NCI-H2227 (cell line): ENCODE results near the gene C20orf96.
"Not testable (repeated sequence)": the region's sequence is repeated elsewhere in the genome, so short reads cannot be mapped to it uniquely, and the experiment has no call there.

Source experiments
- DNase-seq: peaks from one replicate; lab custom pipeline; 2025; ENCODE audit not compliant: unreplicated experiment; lab: John Stamatoyannopoulos, UW

The C20orf96 gene, protein sequence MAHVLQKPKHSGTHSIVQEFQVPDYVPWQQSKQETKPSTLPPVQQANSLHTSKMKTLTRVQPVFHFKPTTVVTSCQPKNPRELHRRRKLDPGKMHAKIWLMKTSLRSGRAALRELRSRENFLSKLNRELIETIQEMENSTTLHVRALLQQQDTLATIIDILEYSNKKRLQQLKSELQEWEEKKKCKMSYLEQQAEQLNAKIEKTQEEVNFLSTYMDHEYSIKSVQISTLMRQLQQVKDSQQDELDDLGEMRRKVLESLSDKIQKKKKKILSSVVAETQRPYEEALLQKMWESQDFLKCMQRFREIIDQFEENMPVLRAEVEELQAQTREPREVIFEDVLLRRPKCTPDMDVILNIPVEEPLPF

DNA sequence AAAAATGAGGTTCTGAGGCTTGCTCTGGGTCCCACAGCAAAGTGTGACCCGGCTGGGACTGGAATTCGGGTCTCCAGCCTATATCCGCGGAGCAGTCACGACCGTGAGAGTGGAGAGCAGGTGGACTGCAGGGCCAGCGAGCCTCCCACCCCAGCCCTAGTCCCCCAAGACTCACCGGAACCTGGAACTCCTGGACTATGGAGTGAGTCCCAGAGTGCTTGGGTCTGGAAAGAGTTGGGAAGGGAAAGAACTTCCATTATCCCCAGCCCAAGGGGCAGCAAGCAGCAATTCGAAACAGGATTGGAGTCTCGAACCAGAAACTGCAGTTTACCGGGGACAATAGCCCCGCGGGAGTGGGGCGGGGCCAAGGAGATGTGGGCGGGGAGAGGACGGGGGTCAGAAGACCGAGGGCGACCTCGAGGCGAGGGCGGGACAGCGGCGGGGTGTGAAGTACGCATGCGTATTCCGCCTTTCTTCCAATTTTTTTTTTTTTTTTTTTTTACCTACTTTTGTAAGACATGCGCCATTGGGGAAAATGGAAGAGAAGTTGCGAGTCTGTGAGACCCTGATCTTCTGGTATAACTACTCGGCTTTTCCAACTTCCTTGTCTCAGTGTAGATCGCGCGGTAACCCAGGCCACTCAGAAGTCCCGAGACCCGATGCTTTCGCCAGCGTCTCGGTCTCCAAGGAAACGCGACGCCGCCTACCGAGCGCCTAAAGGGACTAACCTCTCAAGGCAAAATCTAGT, at the start of gene C20orf96:
Gene C20orf96, minus strand, starts transcription at position 667 of the 748 bp plus-strand sequence. Its CDS starts 140 bp downstream, at position 527.
- peak; percentile 94 for DNase-seq

DNA sequence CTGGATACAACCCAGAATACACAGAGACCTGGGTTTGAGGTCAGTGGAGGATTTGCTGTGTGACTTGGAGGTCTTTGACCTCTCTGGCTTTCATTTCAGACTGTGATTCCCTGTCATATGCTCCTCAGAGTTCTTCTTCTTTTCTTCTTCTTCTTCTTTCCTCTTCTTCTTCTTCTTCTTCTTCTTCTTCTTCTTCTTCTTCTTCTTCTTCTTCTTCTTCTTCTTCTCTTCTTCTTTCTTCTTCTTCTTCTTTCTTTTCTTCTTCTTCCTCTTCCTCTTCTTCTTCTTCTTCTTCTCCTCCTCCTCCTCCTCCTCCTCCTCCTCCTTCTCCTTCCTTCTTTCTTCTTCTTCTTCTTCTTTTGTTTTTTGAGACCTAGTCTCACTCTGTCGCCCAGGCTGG, 45.5 kb upstream of the C20orf96 start:
- not testable (repeated sequence) for DNase-seq

DNA sequence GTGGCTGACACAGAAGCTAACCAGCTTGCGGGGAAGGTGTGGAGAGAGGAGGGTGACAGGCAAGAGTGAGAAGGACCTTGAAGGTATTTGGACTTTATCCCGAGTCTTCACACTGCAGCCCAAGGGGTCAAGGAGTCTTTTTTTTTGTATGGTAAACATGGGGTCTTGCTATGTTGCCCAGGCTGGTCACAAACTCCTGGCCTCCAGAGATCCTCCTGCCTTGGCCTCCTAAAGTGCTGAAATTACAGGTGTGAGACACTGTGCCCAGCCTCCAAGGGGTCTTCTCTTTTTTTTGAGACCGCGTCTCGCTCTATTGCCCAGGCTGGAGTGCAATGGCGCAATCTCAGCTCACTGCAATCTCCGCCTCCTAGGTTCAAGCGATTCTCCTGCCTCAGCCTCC, 44.0 kb upstream of the C20orf96 start:
- DNase-seq, result no peak

DNA sequence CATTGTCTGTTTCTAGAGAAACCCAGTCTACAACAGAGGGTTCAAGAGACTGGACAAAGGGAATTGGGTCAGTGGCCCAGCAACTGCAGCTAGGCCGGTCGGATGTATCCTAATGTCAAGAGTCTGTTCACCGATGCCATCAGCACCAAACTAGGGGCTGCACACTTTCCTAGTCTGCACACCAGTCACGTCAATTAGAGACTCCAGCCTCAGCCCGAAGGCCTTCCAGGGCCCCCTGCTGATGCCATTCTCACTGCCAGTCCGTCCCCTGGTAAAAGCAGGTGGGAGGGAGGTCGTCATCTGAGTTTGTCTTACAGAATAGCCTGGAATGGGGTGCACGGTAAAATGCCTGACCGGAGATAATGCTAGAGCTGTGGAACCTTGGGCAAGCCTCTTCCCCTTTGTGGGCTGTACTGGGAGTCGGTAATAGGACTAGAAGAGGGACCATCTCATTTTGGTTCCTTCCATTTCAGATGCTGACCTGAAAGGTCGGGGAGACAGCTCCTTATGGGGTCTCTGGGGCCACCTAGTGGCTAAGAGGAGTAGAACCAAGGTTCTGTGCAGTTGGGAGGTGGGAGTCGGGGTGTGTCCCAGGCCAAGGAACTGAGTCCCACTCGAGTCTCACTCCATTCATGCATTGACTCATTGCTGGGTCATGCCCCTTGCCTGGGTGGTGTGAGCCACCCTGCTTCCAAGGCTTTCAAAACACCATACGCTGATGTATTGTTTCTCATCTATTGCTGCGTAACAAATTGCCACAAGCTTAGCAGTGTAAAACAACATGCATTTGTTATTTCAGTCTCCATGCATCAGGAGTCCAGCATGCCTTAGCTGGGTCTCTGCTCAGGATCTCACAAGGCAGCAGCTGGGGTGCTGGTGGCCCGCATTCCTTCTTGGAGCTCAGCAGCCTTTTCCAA, 39.9 kb upstream of the C20orf96 start:
- peak; percentile 82 for DNase-seq

DNA sequence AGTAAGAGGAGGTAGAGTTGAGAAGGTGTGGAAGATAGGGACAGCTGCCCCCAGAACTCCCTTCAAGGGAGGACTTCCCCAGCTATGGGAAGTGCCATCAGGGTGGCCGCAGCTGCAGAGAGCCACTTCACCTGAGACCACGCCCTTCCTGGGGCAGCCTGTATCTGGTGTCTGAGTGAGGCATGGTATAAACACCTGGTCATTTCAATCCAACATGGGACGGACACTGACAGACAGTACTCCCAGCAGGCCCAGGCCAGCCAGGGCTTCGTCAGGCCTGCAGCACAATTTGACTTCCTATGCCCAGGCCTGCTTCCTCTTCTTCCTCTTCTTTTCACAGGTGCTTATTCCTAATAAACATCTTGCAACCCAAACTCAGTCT, 39.3 kb upstream of the C20orf96 start:
- no peak for DNase-seq

DNA sequence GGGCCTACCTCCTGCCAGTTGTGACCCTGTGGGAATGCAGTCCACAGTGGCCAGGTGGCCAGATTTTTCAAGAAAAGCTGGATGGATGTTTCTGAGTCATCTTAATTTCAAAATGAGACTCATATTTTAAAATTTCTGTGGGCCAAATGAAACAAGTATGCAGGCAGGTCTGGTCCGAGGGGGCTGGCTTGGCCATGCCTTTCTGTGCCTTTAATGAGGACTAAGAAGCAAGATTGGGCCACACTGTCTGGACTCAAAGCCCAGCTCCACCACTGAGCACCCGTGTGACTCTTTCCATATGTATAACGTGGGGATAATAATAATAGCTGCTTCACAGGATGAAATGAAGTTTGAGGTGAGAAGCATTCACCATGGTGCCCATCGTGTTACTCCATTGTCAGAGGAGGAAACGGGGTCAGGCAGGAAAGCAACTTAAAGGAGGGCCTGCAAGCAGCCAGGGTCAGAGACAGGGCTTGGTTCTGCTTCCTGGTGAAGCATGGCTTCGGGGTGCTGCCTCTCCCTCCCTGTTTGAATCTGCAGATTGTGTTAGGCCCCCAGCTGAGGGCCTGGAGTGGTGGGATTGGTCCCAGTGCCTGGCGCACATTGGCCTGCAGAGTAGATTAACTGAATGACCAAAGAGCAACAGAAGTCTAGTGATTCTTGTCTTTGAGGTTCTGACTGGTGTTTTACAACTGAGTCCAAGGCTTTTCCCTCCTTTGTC, 38.6 kb upstream of the C20orf96 start:
- DNase-seq, result no peak

DNA sequence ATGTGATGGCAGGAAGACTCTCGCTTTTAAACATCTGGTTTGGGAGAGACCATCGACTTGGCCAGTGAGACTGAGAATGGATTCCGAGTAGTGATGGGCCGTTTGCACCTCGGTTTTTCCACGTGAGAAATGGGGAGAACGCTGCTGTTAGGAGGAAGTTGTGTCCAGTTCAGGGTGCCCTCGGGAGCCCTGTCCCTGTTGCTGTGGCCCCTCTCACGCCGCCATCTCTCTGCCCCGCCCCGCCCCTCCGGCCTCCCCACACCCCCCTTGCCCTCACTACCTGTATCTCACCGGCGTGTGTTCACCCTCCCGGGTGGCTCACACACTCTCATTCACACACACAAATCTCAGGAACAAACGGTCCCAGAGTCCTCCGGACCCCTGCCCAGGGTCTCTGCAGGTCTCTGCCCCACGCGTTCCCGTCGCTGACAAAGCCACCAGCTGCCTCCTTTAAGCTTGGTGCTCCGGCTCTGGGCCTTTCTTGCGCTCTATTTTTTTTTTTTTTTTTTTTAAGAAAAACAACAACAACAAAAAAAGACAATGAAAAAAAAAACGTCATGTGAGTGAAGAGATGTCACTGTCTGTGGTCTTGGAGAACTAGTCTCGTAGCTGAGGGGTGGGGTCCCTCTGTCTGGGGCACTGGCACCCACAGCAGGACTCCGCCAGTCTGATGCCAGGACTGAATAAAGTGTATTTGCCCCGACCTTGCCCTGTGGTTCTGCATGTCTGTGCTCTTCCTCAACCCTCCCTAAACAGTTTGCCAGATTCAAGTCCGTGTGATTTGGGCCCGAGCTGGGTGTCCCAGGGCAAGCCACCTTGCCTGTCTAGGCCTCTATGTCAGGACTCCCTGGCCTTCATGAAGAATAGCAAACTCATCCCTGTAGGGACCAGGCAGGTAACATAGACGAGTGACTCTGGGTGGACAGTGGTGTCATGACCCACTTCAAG, 37.8 kb upstream of the C20orf96 start:
- DNase-seq, result peak; percentile 32

DNA sequence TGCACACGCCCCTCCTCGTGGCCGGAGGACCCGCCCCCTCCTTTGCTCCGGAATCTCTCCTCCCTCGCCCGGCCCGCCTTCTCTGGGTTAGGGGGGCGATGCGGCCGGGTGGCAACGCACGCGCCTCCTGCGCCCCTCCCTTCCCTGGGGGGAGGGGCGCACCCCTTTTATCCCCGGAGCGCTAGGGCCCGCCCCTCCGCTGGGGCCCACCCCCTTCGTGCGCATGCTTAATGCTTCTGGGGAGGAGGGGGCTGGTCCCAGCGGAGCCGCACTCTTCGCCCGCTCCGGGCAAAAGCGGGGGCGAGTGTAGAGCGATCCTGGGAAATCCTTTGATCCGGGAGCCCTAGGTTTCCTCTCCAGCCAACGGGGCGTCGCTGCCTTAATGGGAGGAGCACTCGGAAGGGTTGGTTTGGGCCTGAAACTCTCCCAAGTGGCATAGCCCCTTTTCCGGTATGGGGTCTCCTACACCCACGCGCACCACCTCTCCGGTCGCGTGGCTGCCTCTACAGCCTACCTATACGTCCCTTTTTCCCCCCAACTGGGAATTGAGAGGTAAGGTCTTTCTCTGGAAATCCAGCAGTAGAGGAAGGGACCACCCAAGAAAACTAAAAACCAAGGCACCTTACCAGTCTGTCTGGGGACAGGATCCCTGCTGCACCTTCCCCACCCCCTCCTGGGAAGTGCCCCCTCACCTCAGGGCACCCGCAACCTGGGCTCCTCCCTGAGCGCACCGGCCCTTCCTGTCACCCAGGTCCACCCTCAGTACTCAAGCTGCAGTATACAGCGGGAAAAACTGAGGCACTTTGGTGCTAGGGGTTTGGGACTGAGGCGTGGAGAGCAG, 36.9 kb upstream of the C20orf96 start:
- DNase-seq, result peak; percentile 98

DNA sequence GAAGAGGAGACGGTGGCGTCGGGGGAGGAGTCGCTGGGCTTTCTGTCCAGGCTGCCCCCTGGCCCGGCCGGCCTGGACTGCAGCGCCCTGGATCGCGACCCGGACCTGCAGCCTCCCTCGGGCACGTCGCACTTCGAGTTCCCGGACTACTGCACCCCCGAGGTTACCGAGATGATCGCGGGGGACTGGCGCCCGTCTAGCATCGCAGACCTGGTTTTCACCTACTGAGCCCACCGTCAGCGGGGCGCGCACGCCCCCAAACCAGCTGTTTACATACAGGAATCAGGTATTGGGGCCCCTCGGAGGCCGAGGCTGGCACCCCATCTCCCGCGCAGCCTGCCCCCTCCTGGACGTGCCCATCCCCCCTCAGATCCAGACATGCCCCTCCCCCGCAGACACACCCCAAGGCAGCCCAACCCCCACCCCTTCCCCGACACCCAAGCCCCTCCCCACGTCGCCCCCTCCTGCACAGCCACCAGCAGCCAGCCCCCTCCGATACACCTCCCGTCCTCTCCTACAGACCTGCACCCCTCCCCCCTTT, 36.2 kb upstream of the C20orf96 start:
- no peak for DNase-seq

DNA sequence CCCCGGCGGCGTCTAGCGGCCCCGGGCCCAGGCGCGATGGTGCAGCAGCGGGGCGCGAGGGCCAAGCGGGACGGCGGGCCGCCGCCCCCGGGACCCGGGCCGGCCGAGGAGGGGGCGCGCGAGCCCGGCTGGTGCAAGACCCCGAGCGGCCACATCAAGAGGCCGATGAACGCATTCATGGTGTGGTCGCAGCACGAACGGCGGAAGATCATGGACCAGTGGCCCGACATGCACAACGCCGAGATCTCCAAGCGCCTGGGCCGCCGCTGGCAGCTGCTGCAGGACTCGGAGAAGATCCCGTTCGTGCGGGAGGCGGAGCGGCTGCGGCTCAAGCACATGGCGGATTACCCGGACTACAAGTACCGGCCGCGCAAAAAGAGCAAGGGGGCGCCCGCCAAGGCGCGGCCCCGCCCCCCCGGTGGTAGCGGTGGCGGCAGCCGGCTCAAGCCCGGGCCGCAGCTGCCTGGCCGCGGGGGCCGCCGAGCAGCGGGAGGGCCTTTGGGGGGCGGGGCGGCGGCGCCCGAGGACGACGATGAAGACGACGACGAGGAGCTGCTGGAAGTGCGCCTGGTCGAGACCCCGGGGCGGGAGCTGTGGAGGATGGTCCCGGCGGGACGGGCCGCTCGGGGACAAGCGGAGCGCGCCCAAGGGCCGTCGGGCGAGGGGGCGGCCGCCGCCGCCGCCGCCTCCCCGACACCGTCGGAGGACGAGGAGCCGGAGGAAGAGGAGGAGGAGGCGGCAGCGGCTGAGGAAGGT, 35.5 kb upstream of the C20orf96 start:
- DNase-seq, result peak; percentile 80

DNA sequence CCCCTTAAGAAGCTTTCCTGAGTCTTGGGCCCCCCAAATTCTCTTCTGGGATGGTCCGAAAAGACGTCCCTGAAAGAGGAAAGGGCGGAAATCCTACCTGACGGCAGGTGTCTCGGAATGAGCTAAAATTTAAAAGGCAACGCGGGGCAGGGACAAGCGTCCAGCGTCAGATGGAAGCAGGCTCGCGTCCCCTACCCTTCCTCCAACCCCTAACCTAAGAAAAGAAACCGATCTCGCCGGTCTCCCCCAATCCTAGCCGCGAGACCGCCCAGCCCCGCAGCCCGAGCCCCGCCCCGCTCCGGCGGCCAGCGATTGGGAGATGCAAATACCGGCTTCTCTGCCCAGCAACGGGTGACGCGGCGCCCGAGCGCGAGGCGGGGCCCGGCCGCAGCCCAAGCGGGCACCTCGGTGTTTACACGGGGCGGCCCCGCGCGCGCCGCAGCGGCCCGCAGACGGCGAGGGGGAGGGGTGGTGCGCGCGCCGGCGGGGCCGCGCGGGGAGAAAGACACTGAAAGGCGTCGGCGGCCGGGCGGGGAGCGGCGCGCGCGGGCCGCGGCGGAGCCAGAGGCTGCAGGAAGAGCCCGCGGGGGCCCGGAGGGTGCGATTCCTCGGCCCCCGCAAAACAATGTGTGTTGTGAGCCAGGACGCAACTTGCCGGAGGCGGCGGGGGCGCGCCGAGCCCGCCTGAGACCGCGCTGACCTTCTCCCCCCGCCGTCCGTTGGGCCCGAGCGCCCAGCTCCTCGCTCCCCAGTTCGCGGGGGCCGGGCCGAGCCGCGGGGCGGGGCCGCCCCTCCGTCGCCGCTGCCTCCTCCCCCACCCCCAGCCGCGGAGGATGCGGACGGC, 34.7 kb upstream of the C20orf96 start, which contains the start of gene SOX12:
Gene SOX12, plus strand, starts transcription at position 508 of the 844 bp plus-strand sequence. CDS start 373 bp downstream, outside the sequence.
- peak; percentile 98 for DNase-seq

DNA sequence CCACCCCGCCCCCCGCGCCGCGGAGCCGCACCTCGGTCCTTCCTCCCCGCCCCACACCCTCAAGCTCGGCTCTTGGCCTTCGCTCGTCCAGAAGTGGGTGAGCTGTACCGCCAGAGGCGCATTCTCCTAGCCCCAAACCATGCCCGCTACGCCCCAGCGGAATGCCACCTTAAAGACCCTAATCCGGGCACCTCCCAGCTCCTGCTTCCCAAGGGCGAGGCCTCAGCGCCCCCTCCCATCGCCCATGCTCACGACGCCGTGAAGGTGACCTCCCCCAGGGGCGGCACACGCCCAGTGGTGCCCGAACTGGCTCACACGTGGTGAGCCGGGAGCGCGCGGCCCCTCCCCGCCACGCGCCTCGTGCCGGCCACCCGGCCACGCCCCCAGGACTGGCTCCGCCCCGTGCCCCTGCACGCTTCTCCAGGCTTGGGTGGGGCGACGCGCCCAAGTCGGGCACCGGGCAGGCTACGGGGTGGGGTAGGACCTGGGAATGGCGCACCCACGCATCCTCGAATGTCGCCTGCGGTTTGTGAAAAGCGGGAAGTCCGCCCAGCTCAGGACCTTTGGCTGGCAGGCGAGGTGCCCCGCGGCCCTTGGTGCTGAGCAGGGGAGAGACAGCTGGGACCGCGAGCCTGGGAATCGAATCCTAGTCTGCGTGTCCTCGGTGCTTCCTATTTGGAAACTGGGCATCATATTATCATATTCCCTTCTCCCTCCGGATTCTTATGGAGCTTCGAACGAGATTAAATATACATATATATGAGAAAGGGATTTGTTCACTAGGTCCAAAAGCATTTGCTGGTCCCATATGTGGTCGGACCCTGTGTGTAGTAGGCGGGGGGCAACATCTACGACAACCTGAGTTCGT, 33.9 kb upstream of the C20orf96 start:
- peak; percentile 98 for DNase-seq

DNA sequence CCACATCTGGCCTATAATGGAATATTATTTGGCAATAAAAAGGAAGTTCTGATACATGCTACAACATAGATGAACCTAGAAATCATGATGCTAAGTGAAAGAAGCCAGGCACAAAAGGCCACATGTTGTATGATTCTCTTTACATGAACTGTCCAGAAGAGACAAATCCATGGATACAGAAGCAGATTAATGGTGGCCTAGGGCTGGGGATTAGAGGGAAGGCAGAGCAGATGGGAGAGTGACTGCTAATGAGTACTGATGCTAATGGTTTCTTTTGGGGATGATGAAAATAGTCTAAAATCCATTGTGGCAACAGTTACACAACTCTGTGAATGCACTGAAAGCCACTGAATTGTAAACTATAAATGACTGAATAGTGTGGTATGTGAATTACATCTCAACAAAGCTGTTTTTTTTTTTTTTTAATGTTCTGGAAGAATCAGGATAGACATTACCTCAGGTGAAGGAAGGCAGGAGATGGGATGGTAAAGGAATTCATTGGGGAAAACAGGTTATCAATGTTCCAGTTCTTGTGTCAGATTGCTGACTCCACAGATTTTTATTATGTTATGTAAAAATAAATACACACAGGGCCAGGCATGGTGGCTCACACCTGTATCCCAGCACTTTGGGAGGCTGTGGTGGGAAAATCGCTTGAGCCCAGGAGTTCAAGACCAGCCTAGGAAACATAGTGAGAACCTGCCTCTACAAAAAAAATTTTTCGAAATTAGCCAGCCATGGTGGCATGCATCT, 25.9 kb upstream of the C20orf96 start:
- no peak for DNase-seq

DNA sequence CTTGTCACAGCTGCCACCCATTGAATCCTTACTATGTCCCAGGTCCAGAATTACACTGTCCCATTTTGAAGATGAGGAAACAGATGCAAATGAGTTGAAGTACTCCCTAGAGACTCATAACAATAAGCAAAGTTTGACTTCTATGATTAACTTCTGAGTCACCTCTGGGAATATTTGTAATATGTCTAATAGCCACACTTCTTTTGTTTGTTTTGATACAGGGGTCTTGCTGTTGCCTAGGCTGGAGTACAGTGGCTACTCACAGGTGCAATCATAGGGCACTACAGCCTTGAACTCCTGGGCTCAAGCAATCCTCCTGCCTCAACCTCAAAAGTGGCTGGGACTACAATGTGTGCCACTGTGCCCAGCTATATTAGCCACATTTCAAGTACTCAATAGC, 23.4 kb upstream of the C20orf96 start:
- DNase-seq, result no peak

DNA sequence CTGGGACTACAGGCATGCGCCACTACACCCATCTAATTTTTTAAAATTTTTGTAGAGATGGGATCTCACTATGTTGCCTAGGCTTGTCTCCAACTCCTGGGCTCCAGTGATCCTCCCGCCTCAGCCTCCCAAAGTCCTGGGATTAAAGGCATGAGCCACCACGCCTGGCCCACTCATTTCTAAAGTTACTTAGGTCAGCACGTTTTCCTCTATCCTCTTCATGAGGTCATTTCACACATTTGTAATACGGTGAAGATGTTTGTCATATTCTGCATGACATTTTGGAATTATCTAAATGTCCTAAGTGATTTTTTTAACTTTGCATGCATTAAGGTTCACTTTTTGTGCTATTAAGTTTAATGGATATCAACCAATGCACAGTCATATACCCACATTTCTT, 22.9 kb upstream of the C20orf96 start:
- no peak for DNase-seq
